SK-N-SH (cell line): Measurements from ENCODE around the gene GLCE. TPM values are rescaled to one million over a fixed set of nuclear protein-coding genes. Genes with fewer than 3 reads are reported as not detected.

Experiments used
- MEF2A ChIP-seq: IDR thresholded peaks from 2 replicates; pipeline ENCODE4 v1.4.0; 2012; ENCODE audit warnings: low read depth, borderline replicate concordance
- RAD21 ChIP-seq: IDR thresholded peaks from 2 replicates; pipeline ENCODE4 v1.6.1; 2012; ENCODE audit warnings: mild to moderate bottlenecking, low read length
- RCOR1 ChIP-seq: fragments of 150-350 bp; IDR thresholded peaks from 2 replicates; pipeline ENCODE4 v1.6.1; 2017; ENCODE audit warnings: antibody characterized with exemption, low read length
- TCF12 ChIP-seq: IDR thresholded peaks from 2 replicates; pipeline ENCODE4 v1.4.0; 2012
- polyA plus RNA-seq, 3 experiments: library from polyadenylated mRNA; depleted of rRNA; stranded (reverse); fragments of >200 nt; gene quantifications; 2 replicates each; pipeline ENCODE4 v1.2.3, GENCODE V29; 2012

Gene GLCE
- polyA plus RNA-seq, 1 of the 3 experiments (the other 2 are of a cell fraction), result 19.5 TPM

DNA sequence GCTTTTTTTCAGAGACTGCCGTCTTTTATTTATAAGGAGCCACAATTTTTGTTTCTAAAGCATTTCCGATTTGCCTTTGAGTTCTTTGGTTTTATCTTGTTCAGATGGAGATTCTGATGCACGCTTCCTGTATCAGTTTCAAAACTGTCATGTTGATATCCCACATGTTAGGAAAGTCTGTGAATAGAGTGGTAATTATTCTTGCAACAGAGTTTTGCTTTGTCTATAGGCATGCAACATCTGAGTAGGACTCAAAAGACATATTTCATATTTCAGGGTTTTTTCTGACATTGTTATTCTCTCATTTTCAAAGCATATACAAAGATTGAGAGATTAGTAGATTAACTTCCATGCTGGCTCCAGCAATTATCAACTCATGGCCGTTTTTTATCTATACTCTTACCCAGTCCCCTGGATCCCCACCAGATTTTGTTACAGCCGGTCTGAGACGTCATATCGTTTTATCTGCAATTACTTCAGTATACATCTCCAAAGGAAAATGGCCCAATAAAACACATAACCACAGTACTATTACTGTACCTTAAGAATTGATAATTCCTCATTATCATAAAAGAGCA is 160.6 kb downstream of the GLCE start (continued):
- TF ChIP-seq MEF2A (no peak), RCOR1 (no peak), RAD21 (no peak), TCF12 (no peak)

Other genes with a start within 250 kb of the GLCE start
- not detected in 2 replicates for gene SPESP1, start 230.1 kb upstream of the GLCE start, polyA plus RNA-seq (2012; rRNA removed)
- 0.02 and 0.05 TPM in 2 replicates for gene NOX5, start 145.9 kb upstream of the GLCE start, polyA plus RNA-seq (2012; rRNA removed)
- gene PAQR5, start 138.3 kb downstream of the GLCE start, polyA plus RNA-seq (2012; rRNA removed), result 3.9 and 4.3 TPM in 2 replicates